HG03442 (cell line): Measurements from ENCODE around the gene PLXDC2.
"Not testable (repeated sequence)": the region's sequence is repeated elsewhere in the genome, so short reads cannot be mapped to it uniquely, and the experiment has no call there.

ENCODE experiments used
- ATAC-seq: cut with Tn5 transposase; IDR thresholded peaks from one replicate; pipeline ENCODE4 v1.9.1; 2021; ENCODE audit warnings: mild to moderate bottlenecking, moderate library complexity; ENCODE audit not compliant: unreplicated experiment

The PLXDC2 gene

DNA sequence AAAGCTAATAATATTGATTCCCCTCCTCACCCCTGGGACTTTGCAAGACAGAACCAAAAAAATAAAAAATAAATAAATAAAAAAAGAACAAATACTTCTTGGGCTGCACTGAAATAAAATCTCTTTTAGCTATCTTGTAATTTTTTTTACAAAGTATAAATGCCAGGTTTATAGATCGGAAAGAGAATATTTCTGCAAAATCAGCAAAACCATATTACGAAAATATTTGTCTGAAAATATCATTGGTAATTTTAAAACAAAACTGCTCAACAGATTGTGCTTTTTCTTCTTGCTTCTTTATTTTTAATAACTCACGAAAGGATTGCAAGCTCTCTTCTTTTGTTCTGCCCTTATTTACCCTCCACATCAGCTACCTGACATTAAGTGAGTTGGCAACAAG, 213.3 kb downstream of the PLXDC2 start:
- no peak for ATAC-seq

DNA sequence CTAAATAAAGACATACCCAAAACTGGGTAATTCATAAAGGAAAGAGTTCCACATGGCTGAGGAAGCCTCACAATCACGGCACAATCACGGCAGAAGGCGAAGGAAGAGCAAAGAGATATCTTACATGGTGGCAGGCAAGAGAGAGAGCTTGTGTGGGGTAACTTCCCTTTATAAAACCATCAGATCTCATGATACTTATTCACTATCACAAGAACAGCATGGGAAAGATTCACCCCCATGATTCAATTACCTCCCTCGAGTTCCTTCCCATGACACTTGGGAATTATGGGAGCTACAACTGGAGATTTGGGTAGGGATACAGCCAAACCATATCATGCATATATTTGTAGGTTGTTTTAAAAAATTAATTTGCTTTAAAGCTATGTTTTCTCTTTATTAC, 217.2 kb downstream of the PLXDC2 start:
- no peak for ATAC-seq

DNA sequence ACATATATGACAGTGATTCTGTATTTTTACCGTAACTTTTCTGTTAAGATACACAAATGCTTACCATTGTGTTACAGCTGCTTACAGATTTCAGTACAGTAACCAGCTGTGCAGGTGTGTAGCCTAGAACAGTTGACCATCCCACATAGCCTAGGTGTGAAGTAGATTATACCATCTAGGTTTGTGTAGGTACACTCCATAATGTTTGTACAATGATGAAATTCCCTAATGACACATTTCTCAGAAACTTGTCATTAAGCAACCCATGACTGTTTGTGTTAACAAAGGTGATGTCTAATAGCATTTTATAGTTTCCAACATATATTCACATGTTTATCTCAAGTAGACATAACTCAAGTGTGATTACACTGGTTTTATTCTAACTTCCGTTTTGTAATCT, 218.5 kb downstream of the PLXDC2 start:
- no peak for ATAC-seq

GRCh38 chr10:20040012-20040411, 223.8 kb downstream of the PLXDC2 start:
- ATAC-seq = no peak

- no peak for ATAC-seq
These were observed 225.7 kb downstream of the PLXDC2 start for GRCh38 chr10:20041931-20042330.

GRCh38 chr10:20045100-20045499, 228.9 kb downstream of the PLXDC2 start:
- not testable (repeated sequence) for ATAC-seq

- ATAC-seq = no peak
These were observed 231.9 kb downstream of the PLXDC2 start for GRCh38 chr10:20048161-20048560.

- ATAC-seq = no peak
These were observed 241.9 kb downstream of the PLXDC2 start for GRCh38 chr10:20058135-20058534.

DNA sequence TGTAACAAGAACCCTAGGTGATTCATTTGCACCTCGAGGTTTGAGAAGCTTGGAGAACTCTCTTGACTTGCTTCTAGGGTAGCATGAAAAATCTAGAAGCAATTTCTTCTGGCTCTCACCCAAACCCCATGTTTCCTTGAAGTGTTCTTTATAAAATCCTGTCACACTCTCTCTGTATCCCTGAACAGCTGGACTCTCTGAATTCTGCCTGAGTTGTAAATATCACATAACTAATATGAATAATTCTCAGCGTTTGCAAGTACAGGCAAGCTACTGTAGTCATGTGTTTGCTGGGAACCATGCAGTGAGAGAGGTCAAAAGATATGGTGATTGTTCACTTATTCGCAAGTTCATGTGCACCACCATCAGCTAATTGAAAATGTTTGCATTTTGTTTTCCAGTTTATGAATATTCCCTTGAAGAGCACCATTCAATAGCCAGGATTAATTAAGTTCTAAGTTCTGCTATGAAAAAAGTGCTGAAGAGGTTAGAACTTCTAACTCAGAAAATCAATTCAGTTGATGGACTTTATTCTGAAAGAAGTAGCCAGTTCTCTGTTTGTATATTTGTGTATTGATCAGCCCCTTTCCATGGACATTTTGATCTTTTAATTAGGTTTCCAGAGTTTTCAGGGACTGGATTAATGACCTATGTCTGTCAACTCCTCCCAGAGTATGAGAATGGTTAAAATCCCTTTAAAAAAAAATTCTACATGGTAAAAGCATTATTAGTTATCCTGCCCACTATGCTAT, 243.0 kb downstream of the PLXDC2 start:
- ATAC-seq = no peak

GRCh38 chr10:20065814-20066213, 249.6 kb downstream of the PLXDC2 start:
- no peak for ATAC-seq

GRCh38 chr10:20073167-20073566, 256.9 kb downstream of the PLXDC2 start:
- ATAC-seq = no peak

GRCh38 chr10:20075713-20076112, 259.5 kb downstream of the PLXDC2 start:
- no peak for ATAC-seq

DNA sequence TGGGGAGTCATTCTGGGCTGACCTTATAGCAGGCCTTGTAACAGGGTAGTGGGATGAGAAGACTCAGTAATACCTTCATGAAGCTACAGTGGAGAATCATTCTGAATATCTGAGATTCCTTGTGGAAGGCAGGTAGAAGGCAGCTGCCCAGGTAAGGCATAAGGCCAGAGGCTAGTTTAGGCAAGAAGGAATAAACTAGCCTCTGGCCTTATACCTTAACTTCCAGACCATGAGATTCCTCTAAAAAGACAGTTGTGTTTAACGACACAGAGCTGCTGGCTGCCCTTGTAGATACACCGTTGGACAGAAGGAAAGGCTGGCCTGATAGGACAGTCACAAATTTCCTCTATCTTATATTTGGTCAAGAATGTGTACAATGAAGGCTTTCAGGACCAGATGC, 268.2 kb downstream of the PLXDC2 start:
- no peak for ATAC-seq

GRCh38 chr10:20085115-20085514, 268.9 kb downstream of the PLXDC2 start:
- ATAC-seq = no peak

GRCh38 chr10:20087353-20087752, 271.1 kb downstream of the PLXDC2 start:
- no peak for ATAC-seq

DNA sequence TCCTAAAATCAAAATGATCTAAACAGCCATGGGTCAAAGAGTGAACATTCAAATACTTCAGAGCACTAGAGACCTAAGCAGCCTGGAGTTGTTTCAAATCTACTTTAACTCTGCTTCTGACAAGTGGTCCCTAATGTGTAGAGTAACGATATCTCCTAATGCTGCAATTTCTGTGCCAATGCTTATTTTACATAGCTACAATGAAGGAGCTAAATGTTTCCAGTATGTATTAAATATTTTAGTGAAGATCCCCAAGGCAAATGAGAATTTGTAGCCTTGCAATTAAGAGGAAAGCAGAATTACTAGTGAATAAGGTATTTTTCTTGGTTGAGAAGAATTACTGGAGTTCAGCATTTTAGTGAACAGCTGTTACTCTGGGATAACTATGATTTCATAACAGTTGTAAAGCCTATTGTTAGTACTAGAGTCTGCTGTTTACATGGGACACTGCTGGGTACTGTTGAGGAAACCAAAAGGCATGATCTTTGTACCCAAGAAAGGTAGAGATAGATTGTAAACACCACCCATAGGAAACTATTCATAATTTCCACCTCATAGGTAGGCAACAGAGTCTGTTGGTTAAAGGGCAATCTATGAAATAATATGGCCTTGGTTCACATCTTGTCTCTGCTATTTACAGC, 271.9 kb downstream of the PLXDC2 start:
- no peak for ATAC-seq

- no peak for ATAC-seq
These were observed 273.6 kb downstream of the PLXDC2 start for GRCh38 chr10:20089879-20090278.

- no peak for ATAC-seq
These were observed 274.6 kb downstream of the PLXDC2 start for GRCh38 chr10:20090831-20091230.

- no peak for ATAC-seq
These were observed 275.5 kb downstream of the PLXDC2 start for GRCh38 chr10:20091698-20092097.

GRCh38 chr10:20093600-20093999, 277.4 kb downstream of the PLXDC2 start:
- no peak for ATAC-seq

DNA sequence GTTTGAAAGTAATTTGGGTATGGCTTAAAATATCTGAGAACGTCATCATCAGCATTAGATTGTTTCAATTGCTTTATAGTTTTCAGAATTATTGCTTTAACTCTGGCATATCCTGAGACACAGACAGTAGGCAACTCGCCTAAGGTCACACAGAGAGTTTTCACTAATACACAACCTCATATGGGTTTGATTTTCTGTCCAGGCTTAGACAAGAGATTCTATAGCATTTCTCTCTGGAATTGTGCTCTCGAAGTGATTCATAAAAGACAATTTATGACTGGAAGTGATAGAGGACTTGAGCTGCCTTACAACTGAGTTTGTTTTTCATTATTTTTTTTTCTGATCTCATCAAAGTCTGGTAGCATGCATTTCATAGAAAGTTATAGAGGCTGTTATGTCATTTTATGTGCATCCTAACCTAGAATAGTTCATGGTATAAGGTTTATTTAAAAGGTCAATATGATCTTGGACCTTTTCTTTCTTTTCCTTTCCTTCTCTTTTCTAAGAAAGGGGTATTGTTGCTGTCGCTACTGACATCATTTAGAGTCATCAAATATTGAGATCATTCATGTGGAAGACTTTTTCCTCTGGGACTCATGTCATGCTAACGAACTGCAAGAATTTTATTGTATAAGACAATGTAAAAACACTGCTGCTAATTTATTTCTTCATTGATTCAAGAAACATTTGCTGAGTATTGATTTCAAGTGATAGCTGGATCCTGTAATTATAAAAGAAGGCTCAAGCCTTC, 278.2 kb downstream of the PLXDC2 start:
- ATAC-seq = no peak

DNA sequence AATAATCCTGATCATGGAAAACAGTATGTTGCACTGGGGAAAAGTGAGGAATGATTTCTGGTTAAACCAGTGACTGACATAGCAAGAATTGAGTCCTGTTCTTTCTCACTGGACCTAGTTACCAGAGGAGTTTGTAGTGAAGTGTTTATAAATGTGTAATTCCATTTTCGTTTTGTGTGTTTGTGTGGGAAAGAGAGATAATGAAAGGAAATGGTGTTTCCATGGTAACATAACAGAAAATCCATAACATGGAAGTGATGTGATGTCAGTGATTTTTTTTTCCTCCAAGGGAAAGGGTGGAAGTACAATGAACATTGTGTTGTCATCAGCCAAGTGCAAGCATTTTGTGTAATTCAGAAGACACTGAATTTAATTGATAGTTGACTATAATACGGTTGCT, 283.9 kb downstream of the PLXDC2 start:
- ATAC-seq = no peak
